Measurements from ENCODE around the gene ANKRD11.
A peak's percentile ranks its signal among the peaks of the same experiment; 100 is the strongest.

The ANKRD11 gene

DNA sequence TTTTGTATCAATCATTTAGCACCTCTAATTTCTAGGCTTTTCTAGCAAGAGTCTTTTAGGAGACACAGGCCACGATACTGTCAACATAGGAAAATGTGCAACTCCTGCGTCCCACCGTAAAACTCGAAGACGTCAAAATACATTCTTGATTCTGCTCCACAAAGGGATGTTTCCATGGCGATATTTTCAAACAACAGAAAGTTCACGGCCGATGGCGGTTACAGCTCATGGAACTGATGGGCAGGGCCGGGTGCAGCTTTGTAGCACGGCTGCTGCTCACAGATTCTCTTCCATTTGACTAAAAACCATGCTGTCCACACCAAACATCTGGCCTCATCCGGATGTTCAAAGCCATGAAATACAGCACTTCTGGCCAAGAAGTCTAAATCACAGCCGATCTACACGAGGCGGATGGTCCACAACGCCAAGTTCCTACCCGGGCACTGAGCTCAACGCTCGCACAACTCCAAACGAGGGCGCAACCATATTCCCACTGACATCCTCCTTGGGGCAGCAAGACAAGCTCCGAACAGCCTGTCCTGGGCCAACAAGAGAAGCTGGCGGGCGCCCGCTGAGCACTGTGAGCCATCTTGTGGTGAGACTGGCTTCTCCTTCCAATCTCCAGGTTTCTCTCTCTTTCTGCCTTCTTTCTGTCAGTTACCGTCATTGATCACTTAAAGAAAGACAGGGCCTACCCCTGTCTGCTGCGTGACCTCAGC is 193.0 kb downstream of the ANKRD11 start:
- no peak for DNase-seq (ENCODE audit: low read depth)

DNA sequence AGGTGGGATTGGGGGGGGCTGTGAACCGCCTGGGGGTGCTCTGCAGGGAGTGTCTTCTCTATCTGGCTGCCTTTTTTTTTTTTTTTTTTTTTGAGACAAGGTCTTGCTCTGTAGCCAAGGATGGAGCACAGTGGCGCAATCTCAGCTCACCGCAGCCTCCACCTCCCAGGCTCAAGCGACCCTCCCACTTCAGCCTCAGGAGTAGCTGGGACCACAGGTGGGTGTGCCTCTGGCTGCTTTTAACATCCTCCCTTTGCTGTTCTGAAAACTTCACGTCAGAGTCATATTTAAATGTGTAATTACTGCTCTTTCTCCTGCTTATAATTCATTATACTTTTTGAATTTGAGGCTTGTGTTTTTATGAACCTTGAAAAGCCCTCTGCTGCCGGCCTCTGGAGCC is 194.4 kb downstream of the ANKRD11 start:
- peak; percentile 77 for DNase-seq (ENCODE audit: low read depth)

GRCh38 chr16:89295071-89295900 is 195.1 kb downstream of the ANKRD11 start:
- no peak for DNase-seq (ENCODE audit: low read depth)

- no peak for DNase-seq (ENCODE audit: low read depth)
These were observed 195.9 kb downstream of the ANKRD11 start for GRCh38 chr16:89294486-89294885.

- peak; percentile 54 for DNase-seq (ENCODE audit: low read depth)
These were observed 196.9 kb downstream of the ANKRD11 start for GRCh38 chr16:89293276-89294143.

GRCh38 chr16:89292443-89293078 is 197.8 kb downstream of the ANKRD11 start:
- DNase-seq (ENCODE audit: low read depth) = no peak

DNA sequence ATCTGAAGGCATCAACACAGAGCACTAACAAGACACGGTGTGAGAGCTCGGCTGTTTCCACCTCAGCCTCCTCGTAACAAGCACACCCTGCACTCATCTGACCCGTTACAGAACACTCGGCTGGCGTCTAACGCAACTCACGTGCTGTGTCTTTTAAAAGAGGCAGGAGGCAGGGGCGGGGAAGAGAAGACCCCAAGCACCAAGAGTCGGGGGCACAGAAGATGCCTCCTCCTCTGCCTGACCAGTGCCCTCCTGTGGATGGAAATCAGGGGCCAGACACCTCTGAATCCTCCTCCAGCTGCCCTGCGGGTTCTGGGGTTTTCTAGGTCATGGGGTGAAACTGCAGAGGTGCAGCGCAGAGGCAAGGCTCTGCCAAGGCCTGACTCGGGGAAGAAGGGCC is 198.6 kb downstream of the ANKRD11 start:
- DNase-seq (ENCODE audit: low read depth) = no peak

DNA sequence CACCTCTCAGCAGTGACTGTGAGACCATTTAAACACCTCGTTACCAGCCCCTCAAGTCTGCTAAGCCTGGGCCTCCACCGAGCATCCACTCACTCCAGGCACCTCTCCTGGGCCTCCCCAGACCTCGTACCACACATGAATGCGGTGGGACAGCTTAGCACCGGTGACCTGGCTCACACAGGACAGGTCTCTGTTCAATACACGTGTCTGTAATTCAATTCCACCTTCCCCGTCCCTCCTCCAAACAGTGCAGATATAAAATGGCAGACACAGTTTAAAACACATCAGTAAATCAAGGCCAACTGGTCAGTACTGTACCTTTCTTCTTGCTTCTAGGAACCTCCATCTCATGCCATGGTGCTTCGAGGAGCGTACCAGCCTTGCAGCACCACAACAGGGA is 199.0 kb downstream of the ANKRD11 start:
- no peak for DNase-seq (ENCODE audit: low read depth)

DNA sequence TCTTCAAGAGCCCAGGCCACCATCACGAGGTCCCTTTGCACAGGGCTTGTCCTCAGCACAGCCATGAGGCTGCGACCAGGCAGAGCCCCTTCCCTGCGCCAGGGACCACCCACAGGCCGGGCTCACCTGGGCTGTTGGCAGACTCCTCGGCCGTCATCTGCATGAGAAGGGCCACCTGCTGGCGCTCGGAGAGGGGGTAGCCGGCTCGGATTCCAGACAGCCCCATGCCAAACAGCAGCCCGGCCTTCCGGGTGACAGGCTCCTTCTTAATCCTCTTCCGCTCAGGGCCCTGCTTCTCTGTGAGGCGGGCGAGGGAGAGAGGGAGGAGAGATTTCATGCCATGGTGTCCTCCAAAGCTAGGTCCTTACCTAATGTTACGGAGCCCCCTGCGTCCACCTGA is 199.5 kb downstream of the ANKRD11 start:
- no peak for DNase-seq (ENCODE audit: low read depth)

GRCh38 chr16:89290472-89290871 is 199.9 kb downstream of the ANKRD11 start:
- no peak for DNase-seq (ENCODE audit: low read depth)

GRCh38 chr16:89289428-89290395 is 200.6 kb downstream of the ANKRD11 start:
- peak; percentile 51 for DNase-seq (ENCODE audit: low read depth)

DNA sequence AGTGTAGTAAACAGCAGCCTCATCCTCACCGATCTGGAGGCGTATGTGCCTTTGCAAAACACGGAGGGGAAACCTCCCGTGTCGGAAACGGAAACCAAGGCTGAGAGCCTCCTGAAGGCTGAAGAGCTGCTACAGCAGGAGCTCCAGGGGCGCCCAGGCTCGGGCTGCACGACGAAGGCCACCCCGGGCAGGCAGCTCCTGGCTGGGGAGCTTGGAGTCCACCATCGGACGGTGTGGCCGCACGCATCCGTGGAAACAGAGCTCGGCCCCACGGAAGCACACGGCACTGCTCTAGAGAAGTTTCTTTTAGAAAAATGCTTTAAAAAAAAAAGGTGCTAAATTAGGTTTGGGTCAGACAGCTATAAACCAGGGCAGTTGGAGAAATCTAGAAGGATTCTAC is 201.4 kb downstream of the ANKRD11 start:
- no peak for DNase-seq (ENCODE audit: low read depth)

GRCh38 chr16:89288577-89288844 is 201.8 kb downstream of the ANKRD11 start:
- no peak for DNase-seq (ENCODE audit: low read depth)

GRCh38 chr16:89287777-89288576 is 202.4 kb downstream of the ANKRD11 start:
- DNase-seq (ENCODE audit: low read depth) = no peak

GRCh38 chr16:89286096-89286495 is 204.3 kb downstream of the ANKRD11 start:
- DNase-seq (ENCODE audit: low read depth) = no peak

DNA sequence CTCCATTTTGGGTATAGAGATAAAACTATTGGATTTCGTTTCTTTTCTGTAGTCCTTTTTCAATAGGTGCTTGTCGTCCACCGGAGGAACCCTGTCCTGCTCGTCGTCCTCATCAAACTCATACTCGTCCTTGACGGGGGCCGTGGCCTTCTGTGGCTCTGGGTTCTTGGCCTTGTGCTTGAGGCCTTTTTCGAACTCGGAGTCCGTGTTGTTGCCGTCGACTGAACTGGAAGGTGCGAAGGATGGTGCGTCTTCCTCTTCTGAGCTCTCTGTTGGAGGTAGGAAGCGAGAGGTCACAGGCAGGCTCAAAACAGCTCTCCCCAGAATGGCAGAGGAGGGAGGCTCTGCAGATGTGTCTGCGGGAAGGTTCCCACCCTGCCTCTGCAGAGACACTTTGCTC is 205.0 kb downstream of the ANKRD11 start:
- no peak for DNase-seq (ENCODE audit: low read depth)

DNA sequence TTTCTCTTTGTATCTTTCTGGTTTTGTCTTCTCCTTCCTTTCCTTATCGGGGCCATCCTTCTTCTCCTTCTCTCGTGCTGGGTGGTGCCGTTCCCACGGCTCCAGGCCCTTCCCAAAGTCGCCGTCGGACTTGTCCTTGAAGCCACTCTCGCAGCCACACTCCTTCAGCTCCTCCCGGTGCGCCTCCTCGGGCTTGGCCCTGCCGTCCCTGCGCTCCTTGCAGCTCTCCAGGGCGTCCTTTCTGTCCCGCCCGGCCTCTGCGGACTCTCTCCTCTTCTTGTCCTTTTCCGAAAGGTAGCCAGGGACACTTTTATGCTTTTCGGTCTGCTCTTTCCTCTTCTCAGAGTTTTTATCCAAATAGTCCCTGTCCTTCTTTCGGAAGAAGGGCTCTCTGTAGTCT is 206.9 kb downstream of the ANKRD11 start:
- no peak for DNase-seq (ENCODE audit: low read depth)

- no peak for DNase-seq (ENCODE audit: low read depth)
These were observed 207.8 kb downstream of the ANKRD11 start for GRCh38 chr16:89282523-89282922.

GRCh38 chr16:89281829-89282228 is 208.5 kb downstream of the ANKRD11 start:
- DNase-seq (ENCODE audit: low read depth) = no peak

DNA sequence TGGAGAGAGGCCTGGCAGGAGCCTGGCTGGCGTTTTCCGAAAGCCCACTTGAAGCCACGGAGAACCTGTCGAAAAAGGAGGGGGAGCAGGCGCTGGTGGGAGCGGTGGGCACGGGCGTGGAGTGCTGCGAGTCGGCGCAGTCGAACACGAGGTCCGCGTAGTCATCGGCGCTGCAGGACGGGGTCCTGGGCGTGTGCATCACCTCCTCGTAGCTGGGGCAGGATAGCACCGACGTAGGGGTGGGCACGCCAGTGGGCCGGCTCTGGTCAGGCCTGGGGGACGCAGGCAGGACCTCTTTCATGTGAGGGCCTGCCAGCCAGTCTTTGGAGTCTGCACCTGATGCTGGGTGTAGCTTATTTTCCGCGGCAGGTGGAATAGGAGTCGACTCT is 209.2 kb downstream of the ANKRD11 start:
- no peak for DNase-seq (ENCODE audit: low read depth)

All from amniotic epithelial cell (primary cell).